Panc1 (cell line): ENCODE measurements around the gene SPRN. TPM values are rescaled to one million over a fixed set of nuclear protein-coding genes. Genes with fewer than 3 reads are reported as not detected.

ENCODE experiments used
- ATAC-seq: fragments of 200-7000 bp; cut with Tn5 transposase; 2 replicates; pipeline ENCODE4 v1.9.1; 2020; ENCODE audit warnings: mild to moderate bottlenecking, moderate library complexity
- BruUV-seq: library from RNA; stranded (reverse); fragments of 400-500 nt; replicated peaks from 2 replicates; lab custom pipeline; 2021; lab: Mats Ljungman, UMichigan
- CTCF ChIA-PET: fragments of 300-600 bp; sonication (Branson Sonifier 250); formaldehyde crosslinking; loops from one replicate; lab custom pipeline; 2022; ENCODE audit warnings: antibody characterized with exemption; lab: Charles Lee
- POLR2A ChIA-PET: fragments of 300-600 bp; sonication (Branson Sonifier 250); formaldehyde crosslinking; loops from one replicate; lab custom pipeline; 2022; ENCODE audit warnings: antibody characterized with exemption; lab: Charles Lee
- DNase-seq: peaks from one replicate; pipeline ENCODE4 v3.0.0-alpha.2; 2010; ENCODE audit warnings: low read depth, low spot score
- H3K27ac ChIP-seq: 2 replicates; pipeline ENCODE4 v1.5.1; 2011; ENCODE audit warnings: mild to moderate bottlenecking, low read length, inconsistent platforms
- H3K27me3 ChIP-seq: fragments of 200-500 bp; sonication (Bioruptor generic); 2 replicates; pipeline ENCODE4 v1.6.0; 2014; ENCODE audit warnings: low read length, inconsistent platforms; ENCODE audit not compliant: control insufficient read depth, insufficient read depth
- H3K36me3 ChIP-seq: fragments of 200-500 bp; sonication (Bioruptor generic); 2 replicates; pipeline ENCODE4 v1.5.1; 2014; ENCODE audit warnings: inconsistent platforms, mild to moderate bottlenecking, low read length, moderate library complexity; ENCODE audit not compliant: control insufficient read depth, insufficient read depth
- H3K4me1 ChIP-seq: 2 replicates; pipeline ENCODE4 v1.5.1; 2011; ENCODE audit warnings: inconsistent platforms, mild to moderate bottlenecking, low read length, moderate library complexity; ENCODE audit not compliant: control insufficient read depth, insufficient read depth
- H3K4me3 ChIP-seq, 2 experiments: 2 replicates each; pipeline ENCODE4 v1.5.1; 2011 to 2012; ENCODE audit warnings: low read depth in 2 of 2, low read length in 2 of 2, mild to moderate bottlenecking in 2 of 2, inconsistent platforms in 1 of 2, moderate library complexity in 1 of 2
- H3K9me3 ChIP-seq: fragments of 200-500 bp; sonication (Bioruptor generic); 2 replicates; pipeline ENCODE4 v1.5.1; 2014; ENCODE audit warnings: low read depth, mild to moderate bottlenecking, inconsistent platforms, low read length, moderate library complexity; ENCODE audit not compliant: control insufficient read depth, insufficient read depth
- POLR2AphosphoS5 ChIP-seq: IDR thresholded peaks from 2 replicates; pipeline ENCODE4 v1.6.1; 2012; ENCODE audit warnings: mild to moderate bottlenecking, low read depth, low read length, moderate library complexity
- SIN3A ChIP-seq: IDR thresholded peaks from 2 replicates; pipeline ENCODE4 v1.6.1; 2012; ENCODE audit warnings: low read depth, mild to moderate bottlenecking, low read length, moderate library complexity, borderline replicate concordance; ENCODE audit not compliant: insufficient read depth
- TCF7L2 ChIP-seq: IDR thresholded peaks from 2 replicates; pipeline ENCODE4 v1.6.1; 2011; ENCODE audit warnings: mild to moderate bottlenecking, low read depth, low read length, inconsistent platforms
- in situ Hi-C: cut with HindIII; loops from 2 replicates; pipeline ENCODE4 v1.10.0; 2016; ENCODE audit warnings: low sequenced_read_pairs, low pct_unique_long_range_greater_than_20kb
- intact Hi-C: fragments of 100-400 bp; cut with micrococcal nuclease; formaldehyde crosslinking; loops from one replicate; pipeline ENCODE4 v1.10.0; 2022; ENCODE audit not compliant: unreplicated experiment
- total RNA-seq: library from RNA; stranded (reverse); gene quantifications from one replicate; pipeline ENCODE4 v1.2.1, GENCODE V29; 2021; ENCODE audit not compliant: unreplicated experiment
- TF ChIP-seq, protein P1 (sequence below): fragments of 450-650 bp; IDR thresholded peaks from 2 replicates; pipeline ENCODE4 v1.5.1; 2017; ENCODE audit warnings: mild to moderate bottlenecking
- TF ChIP-seq, protein P2 (sequence below), 2 experiments: IDR thresholded peaks; 2 replicates each; pipeline ENCODE4 v1.6.1; 2011 to 2012; ENCODE audit warnings: low read depth in 2 of 2, control low read depth in 1 of 2, low read length in 1 of 2, mild to moderate bottlenecking in 1 of 2, moderate library complexity in 1 of 2; ENCODE audit not compliant: insufficient read depth in 1 of 2

SPRN gene
- total RNA-seq, 1 experiment from 2014 or later, result 0.64 TPM

DNA sequence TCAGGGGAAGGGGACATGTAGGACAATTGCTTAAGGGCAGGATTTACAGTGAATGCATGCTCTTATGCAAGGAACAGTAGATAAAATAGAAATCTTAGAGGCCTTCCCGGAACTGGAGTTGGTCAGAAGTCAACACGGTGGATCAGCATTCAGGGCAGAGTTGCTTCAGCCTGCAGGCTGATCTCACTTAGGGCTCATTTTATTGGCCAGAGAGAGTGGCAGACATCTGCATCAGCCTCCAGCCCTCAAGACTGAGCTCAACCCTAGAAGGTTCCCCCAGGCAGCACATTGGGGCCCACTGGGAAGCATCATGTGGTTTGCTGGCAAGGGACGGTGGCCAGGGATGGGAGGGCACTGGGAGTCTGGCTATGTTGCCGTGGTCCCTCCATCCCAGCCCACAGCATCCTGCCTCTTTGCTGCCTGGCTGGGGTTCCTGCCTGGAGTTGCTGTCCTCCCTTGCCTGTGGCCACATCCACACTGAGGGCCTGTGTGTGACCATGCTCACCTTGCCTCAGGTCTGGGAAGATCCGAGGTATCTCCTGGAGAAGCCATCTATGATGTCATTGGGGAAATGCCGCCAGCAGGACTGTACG lies 42.4 kb upstream of the SPRN start:
- CTCF ChIA-PET, result no interaction called here

DNA sequence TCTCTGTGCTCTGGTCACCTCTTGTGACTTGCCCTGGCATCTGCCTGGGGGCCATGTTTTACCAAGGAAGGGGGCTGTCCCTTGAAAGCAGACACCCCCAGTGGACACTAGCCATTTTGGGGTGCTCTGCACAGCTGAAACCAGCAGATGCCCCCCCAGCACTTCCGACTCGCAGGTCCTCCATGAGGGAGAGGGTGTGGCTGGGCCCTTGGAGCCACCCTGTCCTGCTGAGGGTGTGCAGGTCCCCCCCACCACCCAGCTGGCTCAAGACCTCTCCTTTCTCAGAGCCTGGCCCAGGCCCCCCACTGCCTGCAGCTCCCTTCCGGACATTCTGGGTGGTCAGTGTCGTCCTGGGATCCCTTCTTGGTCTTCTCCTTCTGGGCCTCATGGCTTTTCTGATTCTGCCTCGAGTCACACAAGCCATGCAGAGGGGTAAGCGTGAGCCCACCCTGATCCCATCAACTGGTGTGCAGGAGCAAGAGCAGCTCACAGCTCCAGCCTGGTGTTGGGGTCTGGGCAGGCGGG lies 41.6 kb upstream of the SPRN start:
- Histone ChIP-seq H3K36me3 (no peaks in the 10 kb centered on the region), H3K9me3 (no peaks in the 10 kb centered on the region), H3K27me3 (peaks cover 8% of the 10 kb centered on the region; the same call in 1 of the 2 replicates), H3K4me3 (no peak overlapping the region), H3K4me1 (no peaks in the 10 kb centered on the region), H3K27ac (no peak overlapping the region)
- no TSS peak for BruUV-seq
- no peak for DNase-seq
- intact Hi-C loops, result no loop called here
- TF ChIP-seq TCF7L2 (no peak), POLR2AphosphoS5 (no peak), SIN3A (no peak)
- TF ChIP-seq, protein P1, sequence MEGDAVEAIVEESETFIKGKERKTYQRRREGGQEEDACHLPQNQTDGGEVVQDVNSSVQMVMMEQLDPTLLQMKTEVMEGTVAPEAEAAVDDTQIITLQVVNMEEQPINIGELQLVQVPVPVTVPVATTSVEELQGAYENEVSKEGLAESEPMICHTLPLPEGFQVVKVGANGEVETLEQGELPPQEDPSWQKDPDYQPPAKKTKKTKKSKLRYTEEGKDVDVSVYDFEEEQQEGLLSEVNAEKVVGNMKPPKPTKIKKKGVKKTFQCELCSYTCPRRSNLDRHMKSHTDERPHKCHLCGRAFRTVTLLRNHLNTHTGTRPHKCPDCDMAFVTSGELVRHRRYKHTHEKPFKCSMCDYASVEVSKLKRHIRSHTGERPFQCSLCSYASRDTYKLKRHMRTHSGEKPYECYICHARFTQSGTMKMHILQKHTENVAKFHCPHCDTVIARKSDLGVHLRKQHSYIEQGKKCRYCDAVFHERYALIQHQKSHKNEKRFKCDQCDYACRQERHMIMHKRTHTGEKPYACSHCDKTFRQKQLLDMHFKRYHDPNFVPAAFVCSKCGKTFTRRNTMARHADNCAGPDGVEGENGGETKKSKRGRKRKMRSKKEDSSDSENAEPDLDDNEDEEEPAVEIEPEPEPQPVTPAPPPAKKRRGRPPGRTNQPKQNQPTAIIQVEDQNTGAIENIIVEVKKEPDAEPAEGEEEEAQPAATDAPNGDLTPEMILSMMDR, result no peak
- TF ChIP-seq, protein P2, sequence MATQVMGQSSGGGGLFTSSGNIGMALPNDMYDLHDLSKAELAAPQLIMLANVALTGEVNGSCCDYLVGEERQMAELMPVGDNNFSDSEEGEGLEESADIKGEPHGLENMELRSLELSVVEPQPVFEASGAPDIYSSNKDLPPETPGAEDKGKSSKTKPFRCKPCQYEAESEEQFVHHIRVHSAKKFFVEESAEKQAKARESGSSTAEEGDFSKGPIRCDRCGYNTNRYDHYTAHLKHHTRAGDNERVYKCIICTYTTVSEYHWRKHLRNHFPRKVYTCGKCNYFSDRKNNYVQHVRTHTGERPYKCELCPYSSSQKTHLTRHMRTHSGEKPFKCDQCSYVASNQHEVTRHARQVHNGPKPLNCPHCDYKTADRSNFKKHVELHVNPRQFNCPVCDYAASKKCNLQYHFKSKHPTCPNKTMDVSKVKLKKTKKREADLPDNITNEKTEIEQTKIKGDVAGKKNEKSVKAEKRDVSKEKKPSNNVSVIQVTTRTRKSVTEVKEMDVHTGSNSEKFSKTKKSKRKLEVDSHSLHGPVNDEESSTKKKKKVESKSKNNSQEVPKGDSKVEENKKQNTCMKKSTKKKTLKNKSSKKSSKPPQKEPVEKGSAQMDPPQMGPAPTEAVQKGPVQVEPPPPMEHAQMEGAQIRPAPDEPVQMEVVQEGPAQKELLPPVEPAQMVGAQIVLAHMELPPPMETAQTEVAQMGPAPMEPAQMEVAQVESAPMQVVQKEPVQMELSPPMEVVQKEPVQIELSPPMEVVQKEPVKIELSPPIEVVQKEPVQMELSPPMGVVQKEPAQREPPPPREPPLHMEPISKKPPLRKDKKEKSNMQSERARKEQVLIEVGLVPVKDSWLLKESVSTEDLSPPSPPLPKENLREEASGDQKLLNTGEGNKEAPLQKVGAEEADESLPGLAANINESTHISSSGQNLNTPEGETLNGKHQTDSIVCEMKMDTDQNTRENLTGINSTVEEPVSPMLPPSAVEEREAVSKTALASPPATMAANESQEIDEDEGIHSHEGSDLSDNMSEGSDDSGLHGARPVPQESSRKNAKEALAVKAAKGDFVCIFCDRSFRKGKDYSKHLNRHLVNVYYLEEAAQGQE (IDR thresholded peaks at IDR 0.05; ENCODE audit: insufficient read depth in 1 of 2, low read depth in 2 of 2, low read length in 1 of 2), result no peak
- ChIA-PET POLR2A (no interaction called here), CTCF (no interaction called here)
- in situ Hi-C loops, result no loop called here
- ATAC-seq, result no peak

More for the DNA sequence above, 42.4 kb upstream of the SPRN start:
- Histone ChIP-seq H3K4me3 (no peak overlapping the region), H3K36me3 (no peaks in the 10 kb centered on the region), H3K9me3 (no peaks in the 10 kb centered on the region), H3K27ac (no peak overlapping the region), H3K27me3 (peaks cover 8% of the 10 kb centered on the region), H3K4me1 (no peaks in the 10 kb centered on the region)
- DNase-seq (no peak), ATAC-seq (no peak)
- POLR2A ChIA-PET, result no interaction called here
- in situ Hi-C loops (no loop called here), intact Hi-C loops (no loop called here)
- TF ChIP-seq, protein P2 (IDR thresholded peaks at IDR 0.05; ENCODE audit: insufficient read depth in 1 of 2, low read depth in 2 of 2, low read length in 1 of 2), result no peak
- TF ChIP-seq POLR2AphosphoS5, result no peak
- no peak for TF ChIP-seq SIN3A
- TF ChIP-seq TCF7L2, result no peak
- TF ChIP-seq, protein P1, result no peak
- no TSS peak for BruUV-seq
